Measurements from ENCODE around the gene ADCY4.

The ADCY4 gene

GRCh38 chr14:24285351-24285750 is 49.5 kb downstream of the ADCY4 start:
- Histone ChIP-seq H3K36me3 (ENCODE audit: control insufficient read depth in 4 of 4, insufficient read depth in 4 of 4, low read length in 3 of 4) (peaks cover 0 to 5% (median 3%) of the 10 kb centered on the region in 4 experiments), H3K27me3 (replicated peaks in 2 of 5; ENCODE audit: control insufficient read depth in 4 of 5, insufficient read depth in 5 of 5, low read length in 4 of 5) (no peaks in the 10 kb centered on the region), H3K9me3 (ENCODE audit: control extremely low read depth in 1 of 5, control insufficient read depth in 4 of 5, insufficient read depth in 2 of 5, low read depth in 1 of 5, low read length in 4 of 5) (no peaks in the 10 kb centered on the region), H3K4me1 (ENCODE audit: control extremely low read depth in 1 of 4, control insufficient read depth in 4 of 4, insufficient read depth in 4 of 4, low read length in 3 of 4) (peaks cover 0 to 17% (median 1%) of the 10 kb centered on the region in 4 experiments), H3K27ac (ENCODE audit: insufficient read depth in 1 of 2, low read depth in 1 of 2, low read length in 2 of 2, poor library complexity in 1 of 2, severe bottlenecking in 2 of 2) (no peak overlapping the region), H3K4me3 (ENCODE audit: control insufficient read depth in 1 of 7, extremely low read depth in 1 of 7, insufficient read depth in 4 of 7, low read depth in 2 of 7, low read length in 6 of 7) (no peak overlapping the region)
- POLR2A ChIA-PET = no interaction called here
- WGBS (ENCODE audit: insufficient coverage) = 96% methylated on average over 4 of the region's 4 CpGs
- CTCF ChIA-PET = interaction anchor here (1.3 to 13.1 kb wide), 3 partner anchors 9 to 21 kb away, joined by 5 to 153 read pairs (median 119); partner anchors contain the start of genes CIDEB, DHRS1, LTB4R and LTB4R2
- DNase-seq = no peak

GRCh38 chr14:24284501-24285035 is 50.3 kb downstream of the ADCY4 start:
- Histone ChIP-seq H3K9me3 (ENCODE audit: control extremely low read depth in 1 of 5, control insufficient read depth in 4 of 5, insufficient read depth in 2 of 5, low read depth in 1 of 5, low read length in 4 of 5) (no peaks in the 10 kb centered on the region), H3K27ac (ENCODE audit: insufficient read depth in 1 of 2, low read depth in 1 of 2, low read length in 2 of 2, poor library complexity in 1 of 2, severe bottlenecking in 2 of 2) (no peak overlapping the region), H3K36me3 (ENCODE audit: control insufficient read depth in 4 of 4, insufficient read depth in 4 of 4, low read length in 3 of 4) (peaks cover 0 to 4% (median 0%) of the 10 kb centered on the region in 4 experiments), H3K4me1 (ENCODE audit: control extremely low read depth in 1 of 4, control insufficient read depth in 4 of 4, insufficient read depth in 4 of 4, low read length in 3 of 4) (peaks cover under 1 to 23% (median 4%) of the 10 kb centered on the region in 4 experiments), H3K4me3 (ENCODE audit: control insufficient read depth in 1 of 7, extremely low read depth in 1 of 7, insufficient read depth in 4 of 7, low read depth in 2 of 7, low read length in 6 of 7) (no peak overlapping the region), H3K27me3 (replicated peaks in 2 of 5; ENCODE audit: control insufficient read depth in 4 of 5, insufficient read depth in 5 of 5, low read length in 4 of 5) (no peaks in the 10 kb centered on the region)
- POLR2A ChIA-PET = no interaction called here
- CTCF ChIA-PET = interaction anchor here (1.3 to 13.1 kb wide), 4 partner anchors 8 to 22 kb away, joined by 5 to 153 read pairs (median 68); partner anchors contain the start of genes CIDEB, DHRS1, LTB4R and LTB4R2
- WGBS (ENCODE audit: insufficient coverage) = 89% methylated on average over 11 of the region's 11 CpGs
- no peak for DNase-seq

- H3K36me3 ChIP-seq (ENCODE audit: control insufficient read depth in 4 of 4, insufficient read depth in 4 of 4, low read length in 3 of 4) = no peaks in the 10 kb centered on the region
- no peak for DNase-seq
- POLR2A ChIA-PET = no interaction called here
Observed at GRCh38 chr14:24283796-24284460, 50.9 kb downstream of the ADCY4 start.

GRCh38 chr14:24282736-24283135 is 52.1 kb downstream of the ADCY4 start:
- CTCF ChIA-PET = interaction anchor here (1.1 to 13.1 kb wide), 10 partner anchors 10 to 154 kb away, joined by 3 to 153 read pairs (median 10); partner anchors contain the start of genes CIDEB, DHRS1, LTB4R and LTB4R2
- DNase-seq = no peak
- H3K27ac ChIP-seq (ENCODE audit: insufficient read depth in 1 of 2, low read depth in 1 of 2, low read length in 2 of 2, poor library complexity in 1 of 2, severe bottlenecking in 2 of 2) = no peak overlapping the region
- POLR2A ChIA-PET = no interaction called here
- no peaks in the 10 kb centered on the region for H3K27me3 ChIP-seq (replicated peaks in 2 of 5; ENCODE audit: control insufficient read depth in 4 of 5, insufficient read depth in 5 of 5, low read length in 4 of 5)
- 94% methylated on average over 3 of the region's 3 CpGs for WGBS (ENCODE audit: insufficient coverage)
- H3K4me1 ChIP-seq (ENCODE audit: control extremely low read depth in 1 of 4, control insufficient read depth in 4 of 4, insufficient read depth in 4 of 4, low read length in 3 of 4) = peaks cover 13 to 42% (median 21%) of the 10 kb centered on the region in 4 experiments
- H3K9me3 ChIP-seq (ENCODE audit: control extremely low read depth in 1 of 5, control insufficient read depth in 4 of 5, insufficient read depth in 2 of 5, low read depth in 1 of 5, low read length in 4 of 5) = no peaks in the 10 kb centered on the region
- H3K4me3 ChIP-seq (ENCODE audit: control insufficient read depth in 1 of 7, extremely low read depth in 1 of 7, insufficient read depth in 4 of 7, low read depth in 2 of 7, low read length in 6 of 7) = no peak overlapping the region
- H3K36me3 ChIP-seq (ENCODE audit: control insufficient read depth in 4 of 4, insufficient read depth in 4 of 4, low read length in 3 of 4) = no peaks in the 10 kb centered on the region

More at GRCh38 chr14:24283796-24284460, 50.9 kb downstream of the ADCY4 start:
- WGBS (ENCODE audit: insufficient coverage) = 100% methylated on average over 5 of the region's 5 CpGs
- H3K9me3 ChIP-seq (ENCODE audit: control extremely low read depth in 1 of 5, control insufficient read depth in 4 of 5, insufficient read depth in 2 of 5, low read depth in 1 of 5, low read length in 4 of 5) = no peaks in the 10 kb centered on the region
- H3K4me3 ChIP-seq (ENCODE audit: control insufficient read depth in 1 of 7, extremely low read depth in 1 of 7, insufficient read depth in 4 of 7, low read depth in 2 of 7, low read length in 6 of 7) = no peak overlapping the region
- H3K27ac ChIP-seq (ENCODE audit: insufficient read depth in 1 of 2, low read depth in 1 of 2, low read length in 2 of 2, poor library complexity in 1 of 2, severe bottlenecking in 2 of 2) = no peak overlapping the region
- H3K4me1 ChIP-seq (ENCODE audit: control extremely low read depth in 1 of 4, control insufficient read depth in 4 of 4, insufficient read depth in 4 of 4, low read length in 3 of 4) = peaks cover 5 to 30% (median 9%) of the 10 kb centered on the region in 4 experiments
- no peaks in the 10 kb centered on the region for H3K27me3 ChIP-seq (replicated peaks in 2 of 5; ENCODE audit: control insufficient read depth in 4 of 5, insufficient read depth in 5 of 5, low read length in 4 of 5)
- CTCF ChIA-PET = interaction anchor here (1.1 to 13.1 kb wide), 6 partner anchors 8 to 95 kb away, joined by 3 to 153 read pairs (median 30); partner anchors contain the start of genes CIDEB, DHRS1, LTB4R and LTB4R2

- H3K36me3 ChIP-seq (ENCODE audit: control insufficient read depth in 4 of 4, insufficient read depth in 4 of 4, low read length in 3 of 4) = no peaks in the 10 kb centered on the region
- no peak overlapping the region for H3K4me3 ChIP-seq (ENCODE audit: control insufficient read depth in 1 of 7, extremely low read depth in 1 of 7, insufficient read depth in 4 of 7, low read depth in 2 of 7, low read length in 6 of 7)
- no peak overlapping the region for H3K27ac ChIP-seq (ENCODE audit: insufficient read depth in 1 of 2, low read depth in 1 of 2, low read length in 2 of 2, poor library complexity in 1 of 2, severe bottlenecking in 2 of 2)
- H3K4me1 ChIP-seq (ENCODE audit: control extremely low read depth in 1 of 4, control insufficient read depth in 4 of 4, insufficient read depth in 4 of 4, low read length in 3 of 4) = peaks cover 17 to 53% (median 32%) of the 10 kb centered on the region in 4 experiments
- ChIA-PET CTCF (interaction anchor here (0.5 to 13.1 kb wide), 10 partner anchors 11 to 177 kb away, joined by 3 to 153 read pairs (median 14); partner anchors contain the start of genes CIDEB, DHRS1, LTB4R and LTB4R2), POLR2A (no interaction called here)
- 93% methylated on average over 6 of the region's 7 CpGs for WGBS (ENCODE audit: insufficient coverage)
- H3K27me3 ChIP-seq (replicated peaks in 2 of 5; ENCODE audit: control insufficient read depth in 4 of 5, insufficient read depth in 5 of 5, low read length in 4 of 5) = no peaks in the 10 kb centered on the region
- H3K9me3 ChIP-seq (ENCODE audit: control extremely low read depth in 1 of 5, control insufficient read depth in 4 of 5, insufficient read depth in 2 of 5, low read depth in 1 of 5, low read length in 4 of 5) = no peaks in the 10 kb centered on the region
- no peak for DNase-seq
Observed at GRCh38 chr14:24281636-24282035, 53.2 kb downstream of the ADCY4 start.

- 100% methylated on average over 4 of the region's 6 CpGs for WGBS (ENCODE audit: insufficient coverage)
- peaks cover 19 to 56% (median 34%) of the 10 kb centered on the region in 4 experiments for H3K4me1 ChIP-seq (ENCODE audit: control extremely low read depth in 1 of 4, control insufficient read depth in 4 of 4, insufficient read depth in 4 of 4, low read length in 3 of 4)
- ChIA-PET CTCF (interaction anchor here (1.0 to 13.1 kb wide), 13 partner anchors 9 to 156 kb away, joined by 3 to 153 read pairs (median 11); partner anchors contain the start of genes CIDEB, DHRS1, LTB4R and LTB4R2), POLR2A (no interaction called here)
- no peaks in the 10 kb centered on the region for H3K36me3 ChIP-seq (ENCODE audit: control insufficient read depth in 4 of 4, insufficient read depth in 4 of 4, low read length in 3 of 4)
- no peak overlapping the region for H3K27ac ChIP-seq (ENCODE audit: insufficient read depth in 1 of 2, low read depth in 1 of 2, low read length in 2 of 2, poor library complexity in 1 of 2, severe bottlenecking in 2 of 2)
- no peak overlapping the region for H3K4me3 ChIP-seq (ENCODE audit: control insufficient read depth in 1 of 7, extremely low read depth in 1 of 7, insufficient read depth in 4 of 7, low read depth in 2 of 7, low read length in 6 of 7)
- DNase-seq = no peak
- no peaks in the 10 kb centered on the region for H3K9me3 ChIP-seq (ENCODE audit: control extremely low read depth in 1 of 5, control insufficient read depth in 4 of 5, insufficient read depth in 2 of 5, low read depth in 1 of 5, low read length in 4 of 5)
- no peaks in the 10 kb centered on the region for H3K27me3 ChIP-seq (replicated peaks in 2 of 5; ENCODE audit: control insufficient read depth in 4 of 5, insufficient read depth in 5 of 5, low read length in 4 of 5)
Observed at GRCh38 chr14:24280797-24281460, 53.9 kb downstream of the ADCY4 start.

Measured in common myeloid progenitor, CD34-positive (primary cell).